ENCODE measurements around the gene USP21. TPM values are rescaled to one million over a fixed set of nuclear protein-coding genes. Genes with fewer than 3 reads are reported as not detected.

Gene USP21
- total RNA-seq, 2 donors from 2014 or later = 36.0 to 46.4 TPM

DNA sequence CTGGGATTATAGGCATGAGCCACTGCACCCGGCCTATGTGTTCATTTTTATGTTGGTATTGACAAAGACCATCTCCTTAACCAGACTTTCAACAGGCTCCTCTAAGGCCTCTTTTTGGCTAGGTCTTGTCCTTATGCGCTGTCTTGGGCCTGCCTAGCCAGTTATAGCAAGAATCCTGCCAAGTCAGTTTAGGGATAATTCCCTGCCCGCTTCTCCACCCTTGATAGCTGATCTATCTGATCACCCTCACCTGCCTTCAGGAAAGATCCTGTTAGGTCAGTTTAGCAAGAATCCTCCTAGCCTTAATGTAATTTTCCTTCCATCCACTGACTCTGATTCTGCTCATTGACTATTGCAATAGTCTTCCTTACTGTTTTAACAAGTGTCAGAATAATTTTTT, 20.4 kb downstream of the USP21 start:
- peaks cover 5 to 9% of the 10 kb centered on the region in 2 donors for H3K36me3 Mint-ChIP-seq (ENCODE audit: insufficient read depth in 2 of 2)
- no peaks in the 10 kb centered on the region for H3K9me3 Mint-ChIP-seq
- DNase-seq (no peak), ATAC-seq (replicated peaks in 1 of 2) (no peak)
- peaks cover 81% of the 10 kb centered on the region for H3K4me1 Mint-ChIP-seq (ENCODE audit: low read depth)
- H3K27ac Mint-ChIP-seq = peak overlapping the region; percentile 3
- H3K27me3 Mint-ChIP-seq (ENCODE audit: low read depth) = no peaks in the 10 kb centered on the region
- no peak overlapping the region for H3K4me3 Mint-ChIP-seq

DNA sequence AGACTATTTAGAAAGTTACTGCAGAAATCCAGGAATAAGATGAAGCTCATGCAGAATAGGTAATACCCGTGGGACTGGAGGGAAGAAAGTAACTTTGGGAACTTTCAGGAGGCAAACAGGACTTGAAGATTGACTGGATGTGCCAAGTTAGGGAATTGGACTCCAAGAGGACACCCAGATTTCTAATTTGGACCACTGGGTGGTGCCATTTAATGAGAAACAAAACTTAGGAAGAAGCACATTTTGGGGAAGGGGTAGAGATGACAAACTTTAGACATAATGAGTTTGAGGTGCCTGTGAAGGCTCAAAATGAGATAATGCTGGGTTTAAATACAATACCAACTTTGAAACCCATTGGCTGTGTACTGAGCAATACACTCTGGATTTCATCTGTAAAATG, 21.3 kb downstream of the USP21 start:
- no peaks in the 10 kb centered on the region for H3K27me3 Mint-ChIP-seq (ENCODE audit: low read depth)
- H3K27ac Mint-ChIP-seq = peak overlapping the region; percentile 31
- DNase-seq (no peak), ATAC-seq (replicated peaks in 1 of 2) (no peak)
- H3K9me3 Mint-ChIP-seq = no peaks in the 10 kb centered on the region
- H3K4me1 Mint-ChIP-seq (ENCODE audit: low read depth) = peaks cover 81% of the 10 kb centered on the region
- peak overlapping the region in 1 of 2 donors; percentile 25 for H3K4me3 Mint-ChIP-seq
- H3K36me3 Mint-ChIP-seq (ENCODE audit: insufficient read depth in 2 of 2) = peaks cover 0 to 5% of the 10 kb centered on the region in 2 donors

DNA sequence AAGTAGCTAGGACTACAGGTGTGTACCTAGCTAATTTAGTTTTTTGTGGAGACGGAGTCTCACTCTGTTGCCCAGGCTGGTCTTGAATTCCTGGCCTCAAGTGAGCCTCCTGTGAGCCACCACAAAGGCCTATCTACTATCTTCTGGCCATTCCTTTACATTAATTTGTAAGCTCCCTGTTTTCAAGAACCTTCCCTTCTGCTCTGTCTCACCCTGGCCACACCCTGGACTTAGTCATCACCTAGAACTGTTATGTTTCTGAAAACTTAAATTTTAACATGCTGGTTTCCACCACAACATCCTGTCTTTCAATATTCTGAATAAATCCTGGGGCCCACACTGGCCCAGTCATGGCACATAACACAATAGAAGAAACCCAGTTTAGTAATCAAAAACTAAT, 22.9 kb downstream of the USP21 start:
- peak overlapping the region; percentile 65 for H3K27ac Mint-ChIP-seq
- peak; percentile 69 to 75 for DNase-seq
- peaks cover 0 to under 1% of the 10 kb centered on the region in 2 donors for H3K36me3 Mint-ChIP-seq (ENCODE audit: insufficient read depth in 2 of 2)
- no peaks in the 10 kb centered on the region for H3K9me3 Mint-ChIP-seq
- no peaks in the 10 kb centered on the region for H3K27me3 Mint-ChIP-seq (ENCODE audit: low read depth)
- peak overlapping the region; percentile 64 to 81 for H3K4me3 Mint-ChIP-seq
- ATAC-seq (replicated peaks in 1 of 2) = peak; percentile 71 to 75
- H3K4me1 Mint-ChIP-seq (ENCODE audit: low read depth) = peaks cover 86% of the 10 kb centered on the region

DNA sequence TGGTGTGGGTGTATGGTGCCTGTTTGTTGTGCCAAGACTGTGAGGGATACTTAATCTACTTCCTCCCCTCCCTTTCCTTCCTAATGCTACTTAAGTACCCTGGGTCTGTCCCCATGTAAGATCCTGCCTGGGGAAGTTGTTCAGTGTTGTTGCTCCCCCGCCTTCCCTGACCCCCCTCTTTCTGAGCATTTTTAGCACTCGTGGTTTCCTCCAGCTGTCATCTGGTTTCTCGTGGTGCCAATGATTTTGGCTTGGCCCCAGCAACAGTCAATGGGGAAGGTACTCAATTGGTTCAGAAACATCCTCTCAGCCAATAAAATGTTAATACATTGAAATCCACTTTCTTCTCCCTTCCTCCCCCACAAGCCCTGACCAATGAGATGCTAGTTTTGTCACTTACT, 26.0 kb downstream of the USP21 start:
- peaks cover 0 to 3% of the 10 kb centered on the region in 2 donors for H3K9me3 Mint-ChIP-seq
- H3K4me1 Mint-ChIP-seq (ENCODE audit: low read depth) = peaks cover 81% of the 10 kb centered on the region
- H3K27ac Mint-ChIP-seq = peak overlapping the region; percentile 95
- no peaks in the 10 kb centered on the region for H3K27me3 Mint-ChIP-seq (ENCODE audit: low read depth)
- ATAC-seq (replicated peaks in 1 of 2) = peak; percentile 75 to 76
- H3K36me3 Mint-ChIP-seq (ENCODE audit: insufficient read depth in 2 of 2) = no peaks in the 10 kb centered on the region
- H3K4me3 Mint-ChIP-seq = peak overlapping the region; percentile 67 to 83
- DNase-seq = peak; percentile 76 to 78

GRCh38 chr1:161185732-161186311, 26.5 kb downstream of the USP21 start:
- Mint-ChIP-seq H3K27ac (peak overlapping the region; percentile 95), H3K4me1 (ENCODE audit: low read depth) (peaks cover 76% of the 10 kb centered on the region), H3K4me3 (peak overlapping the region; percentile 67 to 83), H3K27me3 (ENCODE audit: low read depth) (no peaks in the 10 kb centered on the region), H3K36me3 (ENCODE audit: insufficient read depth in 2 of 2) (no peaks in the 10 kb centered on the region), H3K9me3 (peaks cover 0 to 3% of the 10 kb centered on the region in 2 donors)
- no peak for DNase-seq
- no peak for ATAC-seq (replicated peaks in 1 of 2)

- no peaks in the 10 kb centered on the region for H3K27me3 Mint-ChIP-seq (ENCODE audit: low read depth)
- no peaks in the 10 kb centered on the region for H3K36me3 Mint-ChIP-seq (ENCODE audit: insufficient read depth in 2 of 2)
- peaks cover 62% of the 10 kb centered on the region for H3K4me1 Mint-ChIP-seq (ENCODE audit: low read depth)
- no peak for ATAC-seq (replicated peaks in 1 of 2)
- peak overlapping the region; percentile 43 for H3K27ac Mint-ChIP-seq
- DNase-seq = no peak
- peaks cover 0 to 3% of the 10 kb centered on the region in 2 donors for H3K9me3 Mint-ChIP-seq
- no peak overlapping the region for H3K4me3 Mint-ChIP-seq
Observed at GRCh38 chr1:161187311-161187710, 28.0 kb downstream of the USP21 start.

DNA sequence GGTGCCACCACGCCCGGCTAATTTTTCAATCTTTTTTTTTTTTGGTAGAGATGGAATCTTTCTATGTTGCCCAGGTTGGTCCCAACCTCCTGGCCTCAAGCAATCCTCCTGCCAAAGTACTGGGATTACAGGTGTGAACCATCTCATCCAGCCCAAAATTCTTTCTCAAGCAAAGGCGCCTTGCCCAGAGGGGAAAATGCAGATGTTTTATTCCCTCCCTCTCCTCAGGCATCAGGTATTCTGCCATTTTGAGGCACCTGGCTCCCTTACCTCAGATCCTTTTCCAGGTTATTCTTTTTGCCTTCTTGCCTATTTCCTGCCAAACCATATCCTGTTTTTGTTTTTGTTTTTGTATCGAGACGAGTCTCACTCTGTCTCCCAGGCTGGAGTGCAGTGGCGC, 29.1 kb downstream of the USP21 start:
- Mint-ChIP-seq H3K27ac (peak overlapping the region; percentile 5), H3K27me3 (ENCODE audit: low read depth) (no peaks in the 10 kb centered on the region), H3K4me1 (ENCODE audit: low read depth) (peaks cover 59% of the 10 kb centered on the region), H3K4me3 (no peak overlapping the region), H3K36me3 (ENCODE audit: insufficient read depth in 2 of 2) (no peaks in the 10 kb centered on the region), H3K9me3 (peaks cover 0 to 3% of the 10 kb centered on the region in 2 donors)
- no peak for DNase-seq
- no peak for ATAC-seq (replicated peaks in 1 of 2)

DNA sequence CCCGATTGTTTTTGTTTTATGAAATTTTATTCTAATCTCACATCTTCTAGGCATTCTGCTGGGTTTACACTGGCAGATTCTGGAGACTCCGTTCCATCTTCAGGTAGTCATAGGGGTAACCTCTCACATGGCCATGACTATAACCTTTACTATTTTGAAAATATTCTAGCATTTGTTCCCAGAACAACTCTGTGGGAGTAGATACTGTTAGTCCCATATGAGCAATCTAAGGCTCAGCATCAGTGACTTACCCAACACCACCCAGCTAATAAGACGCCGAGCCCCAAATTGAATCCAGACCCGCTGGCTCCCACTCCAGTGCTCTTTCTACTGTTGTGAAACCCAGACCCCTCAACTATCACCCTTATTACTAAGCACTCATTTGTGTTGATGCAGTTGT, 29.7 kb downstream of the USP21 start:
- Mint-ChIP-seq H3K27ac (no peak overlapping the region), H3K9me3 (peaks cover 0 to 3% of the 10 kb centered on the region in 2 donors), H3K4me3 (no peak overlapping the region), H3K36me3 (ENCODE audit: insufficient read depth in 2 of 2) (no peaks in the 10 kb centered on the region), H3K4me1 (ENCODE audit: low read depth) (peaks cover 53% of the 10 kb centered on the region), H3K27me3 (ENCODE audit: low read depth) (no peaks in the 10 kb centered on the region)
- DNase-seq (no peak), ATAC-seq (replicated peaks in 1 of 2) (no peak)

DNA sequence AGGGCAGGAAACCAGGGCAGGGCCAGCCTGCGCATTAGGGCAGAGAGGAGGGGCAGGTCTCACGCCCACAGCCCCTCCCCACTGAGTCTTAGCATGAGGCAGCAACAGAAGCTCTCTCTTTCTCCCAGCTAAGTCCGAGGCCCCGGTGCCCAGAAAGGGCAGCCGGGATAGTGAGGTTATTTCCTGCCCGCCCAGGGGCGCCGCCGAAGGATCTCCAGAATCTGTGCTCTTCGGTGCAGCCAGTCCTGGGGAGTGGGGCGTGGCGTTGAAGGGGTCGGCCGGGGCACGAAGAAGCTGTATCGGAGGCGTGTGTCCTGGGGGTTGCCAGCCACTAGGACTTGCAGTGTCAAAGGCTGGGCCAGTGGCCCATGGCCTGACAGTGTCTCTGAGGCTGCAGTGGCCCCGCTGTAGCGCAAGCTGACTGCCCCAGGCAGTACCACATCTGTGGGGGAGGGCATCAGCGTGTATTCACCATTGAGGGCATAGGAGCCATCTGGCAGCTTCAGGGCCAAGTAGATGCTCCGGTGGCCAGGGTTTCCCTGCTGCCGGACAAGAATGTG, 31.7 kb downstream of the USP21 start:
- peaks cover 40% of the 10 kb centered on the region for H3K4me1 Mint-ChIP-seq (ENCODE audit: low read depth)
- no peak overlapping the region for H3K27ac Mint-ChIP-seq
- ATAC-seq (replicated peaks in 1 of 2) (no peak), DNase-seq (no peak)
- H3K36me3 Mint-ChIP-seq (ENCODE audit: insufficient read depth in 2 of 2) = no peaks in the 10 kb centered on the region
- no peak overlapping the region for H3K4me3 Mint-ChIP-seq
- H3K27me3 Mint-ChIP-seq (ENCODE audit: low read depth) = no peaks in the 10 kb centered on the region
- peaks cover 0 to 3% of the 10 kb centered on the region in 2 donors for H3K9me3 Mint-ChIP-seq

- ATAC-seq (replicated peaks in 1 of 2) = no peak
- H3K27ac Mint-ChIP-seq = no peak overlapping the region
- no peak for DNase-seq
- H3K27me3 Mint-ChIP-seq (ENCODE audit: low read depth) = no peaks in the 10 kb centered on the region
- H3K4me3 Mint-ChIP-seq = no peak overlapping the region
- H3K36me3 Mint-ChIP-seq (ENCODE audit: insufficient read depth in 2 of 2) = no peaks in the 10 kb centered on the region
- H3K4me1 Mint-ChIP-seq (ENCODE audit: low read depth) = peaks cover 30% of the 10 kb centered on the region
- H3K9me3 Mint-ChIP-seq = peaks cover 0 to 3% of the 10 kb centered on the region in 2 donors
Observed at GRCh38 chr1:161191971-161192370, 32.7 kb downstream of the USP21 start.

- Mint-ChIP-seq H3K27ac (peak overlapping the region; percentile 81), H3K4me3 (no peak overlapping the region), H3K9me3 (peaks cover 0 to 1% of the 10 kb centered on the region in 2 donors), H3K4me1 (ENCODE audit: low read depth) (peaks cover 22% of the 10 kb centered on the region), H3K36me3 (ENCODE audit: insufficient read depth in 2 of 2) (no peaks in the 10 kb centered on the region), H3K27me3 (ENCODE audit: low read depth) (no peaks in the 10 kb centered on the region)
- DNase-seq = peak; percentile 68 to 71
- ATAC-seq (replicated peaks in 1 of 2) = peak; percentile 88 to 89
Observed at GRCh38 chr1:161192476-161193465, 33.5 kb downstream of the USP21 start.

- DNase-seq = no peak
- Mint-ChIP-seq H3K4me3 (no peak overlapping the region), H3K36me3 (ENCODE audit: insufficient read depth in 2 of 2) (no peaks in the 10 kb centered on the region), H3K27ac (no peak overlapping the region), H3K9me3 (no peaks in the 10 kb centered on the region), H3K4me1 (ENCODE audit: low read depth) (peaks cover 16% of the 10 kb centered on the region), H3K27me3 (ENCODE audit: low read depth) (no peaks in the 10 kb centered on the region)
- ATAC-seq (replicated peaks in 1 of 2) = no peak
Observed at GRCh38 chr1:161193561-161194235, 34.4 kb downstream of the USP21 start.

DNA sequence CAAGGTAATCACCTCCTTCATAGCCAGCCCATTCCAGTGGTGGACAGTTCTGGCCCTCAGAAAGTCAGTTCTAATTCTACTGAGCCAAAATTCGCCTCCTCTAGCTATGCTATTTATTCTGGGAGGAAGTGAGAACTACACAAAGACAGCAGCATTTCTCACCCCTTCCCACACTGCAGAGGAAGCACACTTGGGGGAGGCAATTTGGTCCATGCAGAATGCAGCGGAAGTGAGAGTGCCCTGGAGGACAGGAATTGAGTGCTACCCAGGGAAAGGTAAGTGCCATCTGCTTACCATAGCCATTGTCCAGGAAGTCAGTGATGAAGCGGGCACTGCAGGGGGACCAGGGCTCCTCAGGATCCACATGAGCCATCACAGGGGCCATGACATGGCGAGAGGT, 35.9 kb downstream of the USP21 start:
- Mint-ChIP-seq H3K9me3 (no peaks in the 10 kb centered on the region), H3K4me1 (ENCODE audit: low read depth) (peaks cover 26% of the 10 kb centered on the region), H3K27ac (peak overlapping the region; percentile 17), H3K27me3 (ENCODE audit: low read depth) (no peaks in the 10 kb centered on the region), H3K36me3 (ENCODE audit: insufficient read depth in 2 of 2) (no peaks in the 10 kb centered on the region), H3K4me3 (no peak overlapping the region)
- no peak for ATAC-seq (replicated peaks in 1 of 2)
- DNase-seq = no peak
